ENCODE results near the gene FER1L5. TPM values are rescaled to one million over a fixed set of nuclear protein-coding genes. Genes with fewer than 3 reads are reported as not detected.

Gene FER1L5
- total RNA-seq, 1 donor, result not detected

DNA sequence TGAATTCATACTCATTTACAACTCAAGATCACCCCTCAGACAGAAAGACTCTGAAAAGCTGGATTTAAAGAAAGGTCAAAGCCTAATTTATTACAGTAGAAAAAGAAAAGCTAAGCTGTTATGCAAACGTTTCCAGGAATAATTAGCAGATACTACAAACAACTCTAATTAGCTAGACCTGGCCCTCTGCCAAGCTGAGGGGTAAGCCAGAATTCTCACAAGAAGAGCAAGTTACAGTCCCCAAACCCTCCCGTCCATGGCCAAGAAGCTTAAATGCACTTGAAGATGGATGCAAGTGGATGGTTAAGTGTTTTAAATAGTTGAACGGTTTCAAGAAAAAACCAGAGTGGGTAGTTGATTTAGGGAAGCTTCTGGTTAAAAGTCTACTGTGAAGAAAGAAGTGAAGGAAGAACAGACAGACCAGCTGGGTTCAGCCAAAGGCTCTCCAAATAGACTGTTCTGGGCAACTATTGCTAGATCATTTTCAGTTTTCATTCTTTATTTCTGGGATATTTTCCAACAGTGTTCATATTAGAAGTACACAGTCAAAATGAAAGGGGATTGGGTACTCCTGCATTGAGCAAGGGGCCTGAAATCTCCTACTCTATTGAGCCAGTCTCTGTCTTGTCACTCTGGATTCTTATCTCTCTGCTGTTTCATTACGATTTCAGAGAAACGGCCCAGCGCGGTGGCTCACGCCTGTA is 92.5 kb downstream of the FER1L5 start:
- no peak for DNase-seq (ENCODE audit: low read depth in 2 of 3, low spot score in 2 of 3)

DNA sequence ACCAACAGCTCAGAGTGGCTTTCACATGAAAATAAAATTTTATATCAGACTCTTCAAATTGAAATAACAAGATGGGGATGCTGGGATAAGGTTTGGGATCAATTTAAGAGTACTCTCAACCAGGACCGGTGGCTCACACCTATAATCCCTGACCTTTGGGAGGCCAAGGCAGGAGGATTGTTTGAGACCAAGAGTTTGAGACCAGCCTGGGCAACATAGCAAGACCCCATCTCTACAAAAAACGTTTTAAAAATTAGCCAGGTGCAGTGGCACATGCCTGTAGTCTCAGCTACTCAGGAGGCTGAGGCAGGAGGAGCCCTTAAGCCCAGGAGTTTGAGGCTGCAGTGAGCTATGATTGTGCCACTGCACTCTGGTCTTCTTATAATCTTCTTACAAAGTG is 94.7 kb downstream of the FER1L5 start:
- no peak for DNase-seq (ENCODE audit: low read depth in 2 of 3, low spot score in 2 of 3)

DNA sequence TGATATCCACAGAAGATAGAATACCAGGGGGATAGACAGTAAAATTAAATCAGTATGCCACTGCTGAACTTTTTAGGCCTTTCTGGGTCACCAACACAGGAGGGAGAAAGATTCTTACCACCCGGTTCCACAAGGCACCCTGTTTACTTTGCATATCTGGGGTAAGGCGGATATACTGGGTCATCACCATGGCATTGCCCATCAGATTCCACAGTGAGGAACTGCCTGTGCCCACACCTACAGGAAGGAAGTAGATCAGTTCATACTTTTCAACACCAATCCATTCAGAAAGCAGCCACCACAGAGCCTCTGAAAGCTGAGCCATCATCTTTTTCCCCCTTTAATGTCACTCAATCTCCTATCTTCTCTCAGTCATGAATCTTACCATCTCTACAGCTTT is 95.3 kb downstream of the FER1L5 start:
- no peak for DNase-seq (ENCODE audit: low read depth in 2 of 3, low spot score in 2 of 3)

DNA sequence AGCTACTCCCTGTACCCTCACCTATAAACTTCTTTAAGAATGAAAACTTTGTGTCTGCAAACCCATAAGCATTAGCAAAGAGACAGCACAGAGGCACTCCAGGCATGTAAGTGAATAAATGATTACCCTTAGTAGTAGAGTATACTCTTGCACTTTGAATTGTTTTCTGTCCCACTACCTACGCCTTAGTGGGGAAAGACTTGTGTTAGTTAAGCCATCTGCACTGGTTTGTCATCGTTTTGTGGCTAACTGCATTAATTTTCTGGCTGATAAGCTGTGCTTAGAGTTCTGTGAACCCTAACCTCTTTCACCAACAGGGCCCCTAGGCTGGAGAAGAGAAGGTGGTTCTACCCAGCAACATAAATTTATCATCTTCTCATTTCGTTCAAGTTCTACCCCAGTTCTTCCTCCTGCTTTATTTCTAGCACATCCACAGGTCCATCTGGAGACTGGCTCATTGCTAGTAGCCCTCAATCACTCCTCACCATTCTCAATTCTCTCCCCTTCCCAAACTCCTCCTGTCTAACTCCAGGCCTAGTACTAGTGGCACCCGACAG is 96.6 kb downstream of the FER1L5 start:
- DNase-seq (ENCODE audit: low read depth in 2 of 3, low spot score in 2 of 3), result no peak

DNA sequence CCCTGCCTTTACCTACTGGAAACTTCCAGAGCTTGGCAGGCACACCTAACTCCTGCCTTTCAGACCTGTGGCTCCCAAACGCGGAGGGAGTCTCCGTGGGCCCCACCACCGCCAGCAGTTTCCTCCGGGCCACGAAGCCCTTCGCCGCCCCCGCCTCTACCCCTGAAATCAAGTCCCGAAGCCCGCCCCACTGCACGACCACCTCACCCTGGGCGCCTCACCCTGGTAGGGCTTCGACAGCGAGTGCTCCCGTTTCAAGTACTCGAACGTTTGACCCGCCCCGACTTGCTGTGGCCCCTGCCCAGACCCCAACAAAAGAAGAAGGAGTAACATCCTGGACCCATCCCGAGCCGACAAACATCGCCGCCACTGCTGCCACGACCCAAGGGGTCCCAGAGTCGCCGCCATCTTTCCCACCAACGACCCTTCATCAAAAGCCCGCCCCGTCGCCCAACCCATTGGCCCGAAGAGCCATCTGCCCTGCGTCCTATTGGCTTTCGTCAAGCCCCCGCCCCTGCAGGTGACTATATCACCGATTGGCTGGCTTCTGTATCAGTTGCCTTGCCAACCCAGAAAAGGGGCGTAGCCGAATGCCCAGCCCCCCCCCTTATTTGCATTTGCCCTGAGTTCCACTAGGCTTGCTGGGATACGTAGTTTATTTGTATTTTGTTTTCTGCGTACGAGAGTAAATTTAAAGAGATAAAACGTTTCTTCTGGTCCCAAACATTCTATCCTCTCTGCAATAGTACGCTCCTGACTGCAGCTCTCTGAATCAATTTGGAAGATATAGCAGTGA is 97.3 kb downstream of the FER1L5 start, which contains the start of gene LMAN2L:
LMAN2L (minus strand) TSS at position 432 of the 796 bp plus-strand sequence; CDS start at position 408, 24 bp downstream.
- DNase-seq (ENCODE audit: low read depth in 2 of 3, low spot score in 2 of 3), result peak; percentile 83 to 99 (median 96)

DNA sequence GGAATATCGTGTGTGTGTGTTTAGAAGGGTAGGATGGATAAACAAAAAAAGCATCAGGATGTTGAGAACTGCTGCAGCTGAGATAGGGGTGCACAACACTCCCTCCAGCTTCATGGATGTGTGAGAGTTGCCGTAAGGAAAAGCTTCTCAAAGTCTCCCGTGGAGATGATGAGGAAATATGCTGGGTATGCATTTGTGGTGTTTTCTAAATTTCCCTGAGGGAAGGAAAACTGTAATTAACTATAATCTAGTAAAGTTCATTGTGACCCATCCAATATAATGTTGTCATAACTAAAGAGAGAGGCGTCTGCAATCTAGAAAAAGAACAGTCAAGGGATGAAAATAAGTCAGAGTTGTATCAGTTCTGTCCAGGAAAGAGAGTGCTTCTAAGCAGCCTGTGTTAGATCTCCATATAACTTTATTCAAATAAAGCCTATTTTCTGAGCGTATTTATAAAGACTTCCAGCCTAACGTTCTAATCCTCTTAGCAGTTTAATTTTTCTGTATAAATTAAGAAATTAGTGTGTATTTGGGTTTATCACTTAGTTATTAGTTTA is 104.6 kb downstream of the FER1L5 start:
- no peak for DNase-seq (ENCODE audit: low read depth in 2 of 3, low spot score in 2 of 3)

DNA sequence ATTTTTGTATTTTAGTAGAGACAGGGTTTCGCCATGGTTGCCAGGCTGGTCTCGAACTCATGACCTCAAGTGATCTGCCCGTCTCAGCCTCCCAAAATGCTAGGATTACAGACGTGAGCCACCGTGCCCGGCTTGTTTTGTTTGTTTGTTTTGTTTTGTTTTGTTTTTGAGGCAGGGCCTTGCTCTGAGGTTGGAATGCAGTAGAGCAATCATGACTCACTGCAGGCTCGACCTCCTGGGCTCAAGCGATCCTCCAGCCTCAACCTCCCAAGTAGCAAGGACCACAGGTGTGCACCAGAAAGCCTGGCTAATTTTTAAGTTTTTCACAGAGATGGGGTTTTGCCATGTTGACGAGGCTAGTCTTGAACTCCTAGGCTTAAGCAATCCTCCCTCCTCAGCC is 109.2 kb downstream of the FER1L5 start:
- DNase-seq (ENCODE audit: low read depth in 2 of 3, low spot score in 2 of 3), result no peak

DNA sequence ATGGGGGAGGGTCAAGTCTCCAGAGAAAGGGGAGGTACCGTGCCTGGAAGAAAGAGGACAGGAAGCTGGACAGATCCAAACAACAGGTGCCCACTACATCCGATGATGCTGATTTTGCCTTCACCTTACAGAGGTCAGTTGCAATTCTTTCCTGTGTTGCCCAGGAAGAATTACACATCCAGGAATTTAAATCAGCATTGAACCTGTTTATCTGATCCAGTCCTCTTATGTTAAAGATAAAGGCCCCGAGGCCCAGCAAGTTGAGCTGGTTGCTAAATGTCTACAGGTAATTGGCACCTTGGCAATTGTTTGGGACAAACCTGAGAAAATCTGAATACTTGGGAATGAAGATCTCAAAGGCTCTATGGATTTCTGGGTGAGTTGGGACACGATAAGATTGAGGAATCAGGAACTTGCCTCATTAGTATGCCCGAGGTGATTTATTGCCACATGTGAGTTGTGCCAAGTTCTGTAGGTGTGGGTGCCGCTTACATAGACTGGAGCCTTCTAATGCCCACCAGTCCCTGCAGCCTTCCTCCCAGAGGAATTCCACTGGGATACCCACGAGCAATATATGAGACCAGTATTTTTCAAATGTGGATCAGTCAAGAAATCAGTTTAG is 111.2 kb downstream of the FER1L5 start:
- DNase-seq (ENCODE audit: low read depth in 2 of 3, low spot score in 2 of 3), result no peak

DNA sequence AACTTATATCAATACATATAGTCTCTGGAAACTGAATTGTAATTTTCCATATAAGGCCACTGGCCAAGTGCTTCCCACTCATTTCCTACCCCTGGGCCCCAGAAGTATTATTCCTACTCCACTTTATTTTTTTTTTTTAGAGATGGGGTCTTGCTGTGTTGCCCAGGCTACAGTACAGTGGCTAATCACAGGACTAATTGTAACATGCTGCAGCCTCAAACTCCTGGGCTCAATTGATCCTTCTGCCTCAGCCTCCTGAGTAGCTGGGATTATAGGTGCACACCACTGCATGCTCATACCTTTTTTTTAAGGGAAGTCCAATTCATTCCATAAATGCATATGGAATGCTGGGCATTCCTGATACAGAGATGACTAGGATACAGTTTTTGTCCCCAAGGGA is 111.8 kb downstream of the FER1L5 start:
- no peak for DNase-seq (ENCODE audit: low read depth in 2 of 3, low spot score in 2 of 3)

Other genes with a start within 250 kb of the FER1L5 start
- gene NEURL3, start 137.4 kb upstream of the FER1L5 start, total RNA-seq, result 0.27 TPM
- gene ARID5A, start 106.0 kb upstream of the FER1L5 start, total RNA-seq, result 37.4 TPM
- 72.7 TPM for gene KANSL3, start 4.5 kb upstream of the FER1L5 start, total RNA-seq
- gene LMAN2L, start 97.3 kb downstream of the FER1L5 start, total RNA-seq, result 19.7 TPM
- 16.4 TPM for gene CNNM4, start 118.1 kb downstream of the FER1L5 start, total RNA-seq
- 34.5 TPM for gene CNNM3, start 173.5 kb downstream of the FER1L5 start, total RNA-seq
- gene ANKRD23, start 201.3 kb downstream of the FER1L5 start, total RNA-seq, result 6.2 TPM
- gene ANKRD39, start 215.3 kb downstream of the FER1L5 start, total RNA-seq, result 11.8 TPM
- 26.1 TPM for gene SEMA4C, start 227.3 kb downstream of the FER1L5 start, total RNA-seq